H9 (cell line): ENCODE measurements around the gene ALOX12B. TPM values are rescaled to one million over a fixed set of nuclear protein-coding genes. Genes with fewer than 3 reads are reported as not detected.

Experiments used
- DNase-seq: peaks from one replicate; pipeline ENCODE4 v3.0.0-alpha.2; 2017
- H2AFZ ChIP-seq: one replicate; pipeline ENCODE4 v1.6.1; 2013; ENCODE audit warnings: mild to moderate bottlenecking, low read length, control low read depth, moderate library complexity
- H2AK5ac ChIP-seq: 2 replicates; pipeline ENCODE4 v1.6.1; 2013; ENCODE audit warnings: low read length, control low read depth, mixed read lengths; ENCODE audit not compliant: insufficient read length
- H2BK120ac ChIP-seq: one replicate; pipeline ENCODE4 v1.6.1; 2013; ENCODE audit warnings: low read depth, mild to moderate bottlenecking, low read length, control low read depth, inconsistent platforms; ENCODE audit not compliant: poor library complexity, severe bottlenecking
- H2BK12ac ChIP-seq: 2 replicates; pipeline ENCODE4 v1.6.1; 2013; ENCODE audit warnings: low read length, control low read depth, mixed read lengths, low read depth; ENCODE audit not compliant: insufficient read length
- H2BK15ac ChIP-seq: 2 replicates; pipeline ENCODE4 v1.6.1; 2013; ENCODE audit warnings: low read depth, low read length, control low read depth
- H2BK20ac ChIP-seq: one replicate; pipeline ENCODE4 v1.6.1; 2013; ENCODE audit warnings: low read depth, mild to moderate bottlenecking, low read length, control low read depth, inconsistent platforms; ENCODE audit not compliant: poor library complexity, severe bottlenecking
- H2BK5ac ChIP-seq: 2 replicates; pipeline ENCODE4 v1.6.1; 2013; ENCODE audit warnings: low read length, control low read depth, mixed read lengths; ENCODE audit not compliant: insufficient read length
- H3K14ac ChIP-seq: 2 replicates; pipeline ENCODE4 v1.6.1; 2013; ENCODE audit warnings: low read length, control low read depth; ENCODE audit not compliant: insufficient read depth
- H3K18ac ChIP-seq: 2 replicates; pipeline ENCODE4 v1.6.1; 2013; ENCODE audit warnings: low read depth, mild to moderate bottlenecking, mixed read lengths, low read length, control low read depth; ENCODE audit not compliant: insufficient read length
- H3K23ac ChIP-seq: 2 replicates; pipeline ENCODE4 v1.6.1; 2013; ENCODE audit warnings: low read length, control low read depth, mixed read lengths, low read depth; ENCODE audit not compliant: insufficient read length
- H3K23me2 ChIP-seq: 2 replicates; pipeline ENCODE4 v1.6.1; 2013; ENCODE audit warnings: low read depth, mild to moderate bottlenecking, mixed read lengths, low read length, control low read depth; ENCODE audit not compliant: insufficient read length, poor library complexity, severe bottlenecking
- H3K27ac ChIP-seq: 2 replicates; pipeline ENCODE4 v1.5.1; 2013; ENCODE audit warnings: low read length, control low read depth, mixed read lengths, low read depth; ENCODE audit not compliant: insufficient read length
- H3K27me3 ChIP-seq: 2 replicates; pipeline ENCODE4 v1.6.1; 2013; ENCODE audit warnings: low read length, control low read depth, inconsistent platforms; ENCODE audit not compliant: insufficient read depth
- H3K4ac ChIP-seq: 2 replicates; pipeline ENCODE4 v1.6.1; 2013; ENCODE audit warnings: low read depth, mild to moderate bottlenecking, control low read depth, inconsistent platforms, low read length, moderate library complexity
- H3K4me1 ChIP-seq: 2 replicates; pipeline ENCODE4 v1.6.1; 2013; ENCODE audit warnings: low read length, control low read depth, inconsistent platforms; ENCODE audit not compliant: insufficient read depth
- H3K4me2 ChIP-seq: 2 replicates; pipeline ENCODE4 v1.6.1; 2013; ENCODE audit warnings: low read length, control low read depth, mixed read lengths; ENCODE audit not compliant: insufficient read length, insufficient read depth
- H3K56ac ChIP-seq: 2 replicates; pipeline ENCODE4 v1.6.1; 2013; ENCODE audit warnings: low read depth, mild to moderate bottlenecking, mixed read lengths, low read length, control low read depth; ENCODE audit not compliant: insufficient read length
- H3K79me1 ChIP-seq: 2 replicates; pipeline ENCODE4 v1.6.1; 2013; ENCODE audit warnings: low read depth, mild to moderate bottlenecking, moderate library complexity, low read length, control low read depth, inconsistent platforms; ENCODE audit not compliant: insufficient read depth, poor library complexity, severe bottlenecking
- H3K79me2 ChIP-seq: 2 replicates; pipeline ENCODE4 v1.6.1; 2013; ENCODE audit warnings: low read length, control low read depth, inconsistent platforms; ENCODE audit not compliant: insufficient read depth
- H3K9ac ChIP-seq: 2 replicates; pipeline ENCODE4 v1.6.1; 2013; ENCODE audit warnings: low read length, control low read depth, mixed read lengths; ENCODE audit not compliant: insufficient read length; ENCODE audit errors: extremely low read depth
- H3K9me3 ChIP-seq: one replicate; pipeline ENCODE4 v1.6.1; 2013; ENCODE audit warnings: low read depth, low read length, inconsistent platforms; ENCODE audit not compliant: control insufficient read depth
- H3T11ph ChIP-seq: one replicate; pipeline ENCODE4 v1.6.1; 2013; ENCODE audit warnings: mild to moderate bottlenecking, low read length, control low read depth, inconsistent platforms
- H4K20me1 ChIP-seq: one replicate; pipeline ENCODE4 v1.6.1; 2013; ENCODE audit not compliant: control insufficient read depth, insufficient read length, insufficient read depth
- H4K5ac ChIP-seq: 2 replicates; pipeline ENCODE4 v1.6.1; 2013; ENCODE audit warnings: low read depth, mild to moderate bottlenecking, mixed read lengths, low read length, control low read depth; ENCODE audit not compliant: insufficient read length
- H4K8ac ChIP-seq: replicated peaks from 2 replicates; pipeline ENCODE4 v1.6.1; 2013; ENCODE audit warnings: low read length, control low read depth, mixed read lengths, low read depth; ENCODE audit not compliant: insufficient read length
- H4K91ac ChIP-seq: 2 replicates; pipeline ENCODE4 v1.6.1; 2013; ENCODE audit warnings: low read depth, mild to moderate bottlenecking, moderate library complexity, mixed read lengths, low read length, control low read depth; ENCODE audit not compliant: insufficient read length
- H3K27ac Mint-ChIP-seq, 3 experiments: 2 replicates in 2 of 3; 3 replicates in 1 of 3; pipeline ENCODE4 v1.8.0; 2020 to 2021; ENCODE audit warnings: mixed read lengths in 3 of 3, mild to moderate bottlenecking in 1 of 3, moderate library complexity in 1 of 3
- H3K27me3 Mint-ChIP-seq: 2 replicates; pipeline ENCODE4 v1.8.0; 2021; ENCODE audit warnings: low read depth, mild to moderate bottlenecking, moderate library complexity, mixed read lengths
- H3K36me3 Mint-ChIP-seq, 3 experiments: 2 replicates in 2 of 3; 3 replicates in 1 of 3; pipeline ENCODE4 v1.8.0; 2020 to 2021; ENCODE audit warnings: low read depth in 3 of 3, mixed read lengths in 3 of 3; ENCODE audit not compliant: insufficient read depth in 1 of 3
- H3K4me1 Mint-ChIP-seq, 2 experiments: 2 replicates each; pipeline ENCODE4 v1.8.0; 2020; ENCODE audit warnings: mixed read lengths in 2 of 2
- H3K4me3 Mint-ChIP-seq, 2 experiments: 2 replicates in 1 of 2; 3 replicates in 1 of 2; pipeline ENCODE4 v1.8.0; 2020 to 2021; ENCODE audit warnings: mild to moderate bottlenecking in 2 of 2, mixed read lengths in 2 of 2, moderate library complexity in 1 of 2
- H3K9me3 Mint-ChIP-seq, 2 experiments: 2 replicates in 1 of 2; 3 replicates in 1 of 2; pipeline ENCODE4 v1.8.0; 2020; ENCODE audit warnings: mild to moderate bottlenecking in 2 of 2, mixed read lengths in 2 of 2, moderate library complexity in 1 of 2
- CTCF ChIP-seq: fragments of 200-600 bp; sonication (generic); conservative IDR thresholded peaks from 3 replicates; pipeline ENCODE4 v1.8.0; 2021; ENCODE audit warnings: antibody characterized with exemption, mild to moderate bottlenecking
- WGBS: extraction: QIAGEN DNeasy Blood & Tissue Kit; methylation state at CpG from one replicate; pipeline ENCODE4 v1.1.7; 2013; ENCODE audit warnings: missing lambda C conversion rate, low lambda C conversion rate, mixed read lengths; ENCODE audit not compliant: insufficient read length; ENCODE audit errors: extremely low coverage; 5-methylcytosine and 5-hydroxymethylcytosine counted together
- total RNA-seq: library from RNA; stranded (reverse); gene quantifications from 2 replicates; pipeline ENCODE4 v1.2.1, GENCODE V29; 2021

Gene ALOX12B
- total RNA-seq, 1 experiment from 2014 or later, result 1.2 TPM

GRCh38 chr17:8089728-8090127, 2.2 kb upstream of the ALOX12B start:
- Histone ChIP-seq H3K9ac (no peak overlapping the region), H4K20me1 (no peaks in the 10 kb centered on the region), H4K8ac (no peak overlapping the region), H3K4me1 (no peaks in the 10 kb centered on the region; the same call in 1 of the 2 replicates), H3K79me2 (no peaks in the 10 kb centered on the region), H2BK120ac (no peak overlapping the region), H2BK15ac (no peak overlapping the region), H3K23me2 (no peaks in the 10 kb centered on the region), H3K18ac (no peak overlapping the region), H2BK12ac (no peak overlapping the region), H2AK5ac (no peak overlapping the region), H3K27ac (no peak overlapping the region), H2BK20ac (no peak overlapping the region), H3K23ac (no peak overlapping the region), H3K56ac (no peak overlapping the region), H3K4me2 (no peak overlapping the region), H3K79me1 (no peaks in the 10 kb centered on the region), H3T11ph (no peak overlapping the region), H4K91ac (no peak overlapping the region), H3K27me3 (no peaks in the 10 kb centered on the region), H3K14ac (no peak overlapping the region), H3K9me3 (no peaks in the 10 kb centered on the region), H2AFZ (no peak overlapping the region), H4K5ac (no peak overlapping the region), H3K4ac (no peak overlapping the region), H2BK5ac (no peak overlapping the region)
- no peak for DNase-seq
- peaks cover 46% of the 10 kb centered on the region for H3K27me3 Mint-ChIP-seq
- WGBS, result no CpG with 5 or more reads among the region's 6 CpGs
- no peaks in the 10 kb centered on the region; a peak in 1 of 7 replicates for H3K36me3 Mint-ChIP-seq
- no peaks in the 10 kb centered on the region; a peak in 2 of 5 replicates for H3K9me3 Mint-ChIP-seq
- no peak for TF ChIP-seq CTCF
- H3K27ac Mint-ChIP-seq, result no peak overlapping the region
- H3K4me3 Mint-ChIP-seq, result no peak overlapping the region
- peaks cover 17 to 19% of the 10 kb centered on the region in 2 experiments for H3K4me1 Mint-ChIP-seq
